HEK293 (cell line): ENCODE data around the gene MSRB1.

ENCODE experiments used
- ZNF792 ChIP-seq: fragments of 450-650 bp; formaldehyde crosslinking; IDR thresholded peaks from 2 replicates; pipeline ENCODE4 v1.5.1; 2016; ENCODE audit warnings: missing biosample characterization, missing genetic modification characterization
- TF ChIP-seq, protein P1 (sequence below): fragments of 450-650 bp; formaldehyde crosslinking; IDR thresholded peaks from 2 replicates; pipeline ENCODE4 v1.5.1; 2017; ENCODE audit warnings: missing biosample characterization, missing genetic modification characterization
- TF ChIP-seq, protein P2 (sequence below): fragments of 450-650 bp; formaldehyde crosslinking; IDR thresholded peaks from 2 replicates; pipeline ENCODE4 v1.5.1; 2016; ENCODE audit warnings: missing biosample characterization, missing genetic modification characterization
- TF ChIP-seq, protein P3 (sequence below): fragments of 450-650 bp; formaldehyde crosslinking; optimal IDR thresholded peaks from 2 replicates; pipeline ENCODE3; 2016; ENCODE audit warnings: missing biosample characterization, mild to moderate bottlenecking, missing genetic modification characterization
- TF ChIP-seq, protein P4 (sequence below): fragments of 450-650 bp; formaldehyde crosslinking; IDR thresholded peaks from 2 replicates; pipeline ENCODE4 v1.5.1; 2016; ENCODE audit warnings: missing biosample characterization, missing genetic modification characterization
- TF ChIP-seq, protein P5 (sequence below): fragments of 450-650 bp; formaldehyde crosslinking; IDR thresholded peaks from 2 replicates; pipeline ENCODE4 v1.5.1; 2016; ENCODE audit warnings: missing biosample characterization, missing genetic modification characterization

DNA sequence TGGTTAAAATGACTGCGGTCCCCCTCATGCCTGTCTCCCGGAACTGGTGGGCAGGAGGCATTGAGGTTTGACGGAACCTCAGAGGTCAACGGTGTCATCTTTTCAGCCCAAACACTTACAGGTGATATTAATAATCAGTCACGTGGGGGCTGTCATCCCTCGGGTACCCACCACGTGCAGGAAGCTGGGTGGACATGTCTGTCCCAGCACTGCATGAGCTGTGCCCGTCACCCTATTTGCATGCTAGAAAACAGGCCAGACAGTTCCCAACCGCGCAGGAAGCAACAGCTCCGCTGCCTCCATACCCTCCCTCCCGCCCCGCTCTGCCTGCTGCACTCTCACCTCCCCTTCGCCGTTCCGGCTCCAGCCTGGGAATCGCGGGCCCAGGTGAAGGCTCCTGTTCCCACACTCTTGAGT lies 48.1 kb upstream of the MSRB1 start:
- TF ChIP-seq, protein P1, sequence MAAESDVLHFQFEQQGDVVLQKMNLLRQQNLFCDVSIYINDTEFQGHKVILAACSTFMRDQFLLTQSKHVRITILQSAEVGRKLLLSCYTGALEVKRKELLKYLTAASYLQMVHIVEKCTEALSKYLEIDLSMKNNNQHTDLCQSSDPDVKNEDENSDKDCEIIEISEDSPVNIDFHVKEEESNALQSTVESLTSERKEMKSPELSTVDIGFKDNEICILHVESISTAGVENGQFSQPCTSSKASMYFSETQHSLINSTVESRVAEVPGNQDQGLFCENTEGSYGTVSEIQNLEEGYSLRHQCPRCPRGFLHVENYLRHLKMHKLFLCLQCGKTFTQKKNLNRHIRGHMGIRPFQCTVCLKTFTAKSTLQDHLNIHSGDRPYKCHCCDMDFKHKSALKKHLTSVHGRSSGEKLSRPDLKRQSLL = no peak
- TF ChIP-seq, protein P2, sequence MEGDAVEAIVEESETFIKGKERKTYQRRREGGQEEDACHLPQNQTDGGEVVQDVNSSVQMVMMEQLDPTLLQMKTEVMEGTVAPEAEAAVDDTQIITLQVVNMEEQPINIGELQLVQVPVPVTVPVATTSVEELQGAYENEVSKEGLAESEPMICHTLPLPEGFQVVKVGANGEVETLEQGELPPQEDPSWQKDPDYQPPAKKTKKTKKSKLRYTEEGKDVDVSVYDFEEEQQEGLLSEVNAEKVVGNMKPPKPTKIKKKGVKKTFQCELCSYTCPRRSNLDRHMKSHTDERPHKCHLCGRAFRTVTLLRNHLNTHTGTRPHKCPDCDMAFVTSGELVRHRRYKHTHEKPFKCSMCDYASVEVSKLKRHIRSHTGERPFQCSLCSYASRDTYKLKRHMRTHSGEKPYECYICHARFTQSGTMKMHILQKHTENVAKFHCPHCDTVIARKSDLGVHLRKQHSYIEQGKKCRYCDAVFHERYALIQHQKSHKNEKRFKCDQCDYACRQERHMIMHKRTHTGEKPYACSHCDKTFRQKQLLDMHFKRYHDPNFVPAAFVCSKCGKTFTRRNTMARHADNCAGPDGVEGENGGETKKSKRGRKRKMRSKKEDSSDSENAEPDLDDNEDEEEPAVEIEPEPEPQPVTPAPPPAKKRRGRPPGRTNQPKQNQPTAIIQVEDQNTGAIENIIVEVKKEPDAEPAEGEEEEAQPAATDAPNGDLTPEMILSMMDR = no peak
- TF ChIP-seq ZNF792 (tag by site-specific recombination) = no peak
- TF ChIP-seq, protein P3, sequence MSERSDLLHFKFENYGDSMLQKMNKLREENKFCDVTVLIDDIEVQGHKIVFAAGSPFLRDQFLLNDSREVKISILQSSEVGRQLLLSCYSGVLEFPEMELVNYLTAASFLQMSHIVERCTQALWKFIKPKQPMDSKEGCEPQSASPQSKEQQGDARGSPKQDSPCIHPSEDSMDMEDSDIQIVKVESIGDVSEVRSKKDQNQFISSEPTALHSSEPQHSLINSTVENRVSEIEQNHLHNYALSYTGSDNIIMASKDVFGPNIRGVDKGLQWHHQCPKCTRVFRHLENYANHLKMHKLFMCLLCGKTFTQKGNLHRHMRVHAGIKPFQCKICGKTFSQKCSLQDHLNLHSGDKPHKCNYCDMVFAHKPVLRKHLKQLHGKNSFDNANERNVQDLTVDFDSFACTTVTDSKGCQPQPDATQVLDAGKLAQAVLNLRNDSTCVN (tag by site-specific recombination) = no peak
- TF ChIP-seq, protein P4, sequence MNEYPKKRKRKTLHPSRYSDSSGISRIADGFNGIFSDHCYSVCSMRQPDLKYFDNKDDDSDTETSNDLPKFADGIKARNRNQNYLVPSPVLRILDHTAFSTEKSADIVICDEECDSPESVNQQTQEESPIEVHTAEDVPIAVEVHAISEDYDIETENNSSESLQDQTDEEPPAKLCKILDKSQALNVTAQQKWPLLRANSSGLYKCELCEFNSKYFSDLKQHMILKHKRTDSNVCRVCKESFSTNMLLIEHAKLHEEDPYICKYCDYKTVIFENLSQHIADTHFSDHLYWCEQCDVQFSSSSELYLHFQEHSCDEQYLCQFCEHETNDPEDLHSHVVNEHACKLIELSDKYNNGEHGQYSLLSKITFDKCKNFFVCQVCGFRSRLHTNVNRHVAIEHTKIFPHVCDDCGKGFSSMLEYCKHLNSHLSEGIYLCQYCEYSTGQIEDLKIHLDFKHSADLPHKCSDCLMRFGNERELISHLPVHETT (tag by site-specific recombination) = no peak
- TF ChIP-seq, protein P5, sequence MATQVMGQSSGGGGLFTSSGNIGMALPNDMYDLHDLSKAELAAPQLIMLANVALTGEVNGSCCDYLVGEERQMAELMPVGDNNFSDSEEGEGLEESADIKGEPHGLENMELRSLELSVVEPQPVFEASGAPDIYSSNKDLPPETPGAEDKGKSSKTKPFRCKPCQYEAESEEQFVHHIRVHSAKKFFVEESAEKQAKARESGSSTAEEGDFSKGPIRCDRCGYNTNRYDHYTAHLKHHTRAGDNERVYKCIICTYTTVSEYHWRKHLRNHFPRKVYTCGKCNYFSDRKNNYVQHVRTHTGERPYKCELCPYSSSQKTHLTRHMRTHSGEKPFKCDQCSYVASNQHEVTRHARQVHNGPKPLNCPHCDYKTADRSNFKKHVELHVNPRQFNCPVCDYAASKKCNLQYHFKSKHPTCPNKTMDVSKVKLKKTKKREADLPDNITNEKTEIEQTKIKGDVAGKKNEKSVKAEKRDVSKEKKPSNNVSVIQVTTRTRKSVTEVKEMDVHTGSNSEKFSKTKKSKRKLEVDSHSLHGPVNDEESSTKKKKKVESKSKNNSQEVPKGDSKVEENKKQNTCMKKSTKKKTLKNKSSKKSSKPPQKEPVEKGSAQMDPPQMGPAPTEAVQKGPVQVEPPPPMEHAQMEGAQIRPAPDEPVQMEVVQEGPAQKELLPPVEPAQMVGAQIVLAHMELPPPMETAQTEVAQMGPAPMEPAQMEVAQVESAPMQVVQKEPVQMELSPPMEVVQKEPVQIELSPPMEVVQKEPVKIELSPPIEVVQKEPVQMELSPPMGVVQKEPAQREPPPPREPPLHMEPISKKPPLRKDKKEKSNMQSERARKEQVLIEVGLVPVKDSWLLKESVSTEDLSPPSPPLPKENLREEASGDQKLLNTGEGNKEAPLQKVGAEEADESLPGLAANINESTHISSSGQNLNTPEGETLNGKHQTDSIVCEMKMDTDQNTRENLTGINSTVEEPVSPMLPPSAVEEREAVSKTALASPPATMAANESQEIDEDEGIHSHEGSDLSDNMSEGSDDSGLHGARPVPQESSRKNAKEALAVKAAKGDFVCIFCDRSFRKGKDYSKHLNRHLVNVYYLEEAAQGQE (tag by site-specific recombination) = no peak
